ENCODE data around the gene FAM83F. TPM values are rescaled to one million over a fixed set of nuclear protein-coding genes. Genes with fewer than 3 reads are reported as not detected.
"Not testable (repeated sequence)": the region's sequence is repeated elsewhere in the genome, so short reads cannot be mapped to it uniquely, and the experiment has no call there.

The FAM83F gene
- total and polyA plus RNA-seq, 4 donors: 0.39 to 1.5 (median 1.2) TPM

- TF ChIP-seq CTCF (IDR thresholded peaks at IDR 0.05; ENCODE audit: low read depth, low read length, missing input control): no peak
Measured at GRCh38 chr22:39949964-39950737, 44.6 kb upstream of the FAM83F start (continued).

GRCh38 chr22:39951603-39952293 is 43.0 kb upstream of the FAM83F start:
- not testable (repeated sequence) for H3K9me3 ChIP-seq (ENCODE audit: control insufficient read depth in 4 of 4, low read length in 3 of 4); DNase-seq (ENCODE audit: low spot score); H3K27me3 ChIP-seq (ENCODE audit: control insufficient read depth in 4 of 4, insufficient read depth in 4 of 4, low read length in 3 of 4); H3K4me1 ChIP-seq (ENCODE audit: control insufficient read depth in 4 of 4, insufficient read depth in 4 of 4, low read length in 3 of 4); H3K36me3 ChIP-seq (ENCODE audit: control insufficient read depth in 4 of 4, insufficient read depth in 3 of 4, low read depth in 1 of 4, low read length in 3 of 4); H3K27ac ChIP-seq (ENCODE audit: low read depth in 1 of 2, low read length in 2 of 2); H3K4me3 ChIP-seq (ENCODE audit: low read depth in 1 of 3, low read length in 3 of 3); H3K9ac ChIP-seq (ENCODE audit: low read depth in 1 of 2, low read length in 2 of 2)
- WGBS: 82% methylated on average over 11 of the region's 11 CpGs

- Histone ChIP-seq H3K27me3 (ENCODE audit: control insufficient read depth in 4 of 4, insufficient read depth in 4 of 4, low read length in 3 of 4) (no peaks in the 10 kb centered on the region), H3K4me3 (ENCODE audit: low read depth in 1 of 3, low read length in 3 of 3) (no peak overlapping the region), H3K9ac (ENCODE audit: low read depth in 1 of 2, low read length in 2 of 2) (no peak overlapping the region), H3K4me1 (ENCODE audit: control insufficient read depth in 4 of 4, insufficient read depth in 4 of 4, low read length in 3 of 4) (no peaks in the 10 kb centered on the region), H3K36me3 (ENCODE audit: control insufficient read depth in 4 of 4, insufficient read depth in 3 of 4, low read depth in 1 of 4, low read length in 3 of 4) (no peaks in the 10 kb centered on the region), H3K27ac (ENCODE audit: low read depth in 1 of 2, low read length in 2 of 2) (no peak overlapping the region), H3K9me3 (ENCODE audit: control insufficient read depth in 4 of 4, low read length in 3 of 4) (no peaks in the 10 kb centered on the region)
- TF ChIP-seq FOXA1 (IDR thresholded peaks at IDR 0.05): no peak
- TF ChIP-seq ZBTB33 (IDR thresholded peaks at IDR 0.05): no peak
- no peak for TF ChIP-seq MAX (IDR thresholded peaks at IDR 0.05)
- no peak for TF ChIP-seq ATF3 (IDR thresholded peaks at IDR 0.05)
- no peak for TF ChIP-seq GABPA (IDR thresholded peaks at IDR 0.05 in 1 of 2, conservative IDR thresholded peaks at IDR 0.05 in 1 of 2)
- TF ChIP-seq YY1 (IDR thresholded peaks at IDR 0.05): no peak
- no peak for TF ChIP-seq CTCF (IDR thresholded peaks at IDR 0.05; ENCODE audit: low read depth, low read length, missing input control)
- no peak for TF ChIP-seq TAF1 (conservative IDR thresholded peaks at IDR 0.05)
- no peak for TF ChIP-seq REST (IDR thresholded peaks at IDR 0.05)
- WGBS: 90% methylated on average over 6 of the region's 6 CpGs
- DNase-seq (ENCODE audit: low spot score): no peak
Measured at GRCh38 chr22:39952347-39952746, 42.4 kb upstream of the FAM83F start.
